Activated T-helper 9 cell treated with anti-CD3 and anti-CD28 coated beads, Interleukin-2, amount 50 U/mL, for 16 hours (primary cell): ENCODE measurements around the gene ADD2.
"Not testable (repeated sequence)": the region's sequence is repeated elsewhere in the genome, so short reads cannot be mapped to it uniquely, and the experiment has no call there.

ENCODE experiments used
- DNase-seq: peaks from one replicate; pipeline ENCODE4 v3.0.0-alpha.2; 2020; ENCODE audit warnings: low read depth

The ADD2 gene

GRCh38 chr2:70632966-70633365 lies 135.0 kb downstream of the ADD2 start:
- DNase-seq, result no peak

GRCh38 chr2:70632388-70632787 lies 135.6 kb downstream of the ADD2 start:
- no peak for DNase-seq

GRCh38 chr2:70630761-70631160 lies 137.2 kb downstream of the ADD2 start:
- no peak for DNase-seq

GRCh38 chr2:70627211-70627898 lies 140.6 kb downstream of the ADD2 start:
- no peak for DNase-seq

GRCh38 chr2:70626254-70626990 lies 141.6 kb downstream of the ADD2 start:
- no peak for DNase-seq

- not testable (repeated sequence) for DNase-seq
Observed at GRCh38 chr2:70621536-70621935, 146.5 kb downstream of the ADD2 start.

- no peak for DNase-seq
Observed at GRCh38 chr2:70620020-70620419, 148.0 kb downstream of the ADD2 start.

GRCh38 chr2:70619167-70619566 lies 148.8 kb downstream of the ADD2 start:
- DNase-seq, result no peak

GRCh38 chr2:70616168-70616694 lies 151.8 kb downstream of the ADD2 start:
- no peak for DNase-seq

GRCh38 chr2:70615222-70615621 lies 152.8 kb downstream of the ADD2 start:
- no peak for DNase-seq

- DNase-seq, result no peak
Observed at GRCh38 chr2:70613521-70613920, 154.5 kb downstream of the ADD2 start.

- DNase-seq, result no peak
Observed at GRCh38 chr2:70612574-70612973, 155.4 kb downstream of the ADD2 start.

- DNase-seq, result no peak
Observed at GRCh38 chr2:70608373-70608772, 159.6 kb downstream of the ADD2 start.

GRCh38 chr2:70607121-70607561 lies 160.9 kb downstream of the ADD2 start:
- no peak for DNase-seq
